SK-N-SH (cell line): ENCODE measurements around the gene LNPK. TPM values are rescaled to one million over a fixed set of nuclear protein-coding genes. Genes with fewer than 3 reads are reported as not detected.

Source experiments
- CTCF ChIA-PET: fragments of 300-600, 350-600 bp; formaldehyde crosslinking; extraction: SDS; loops from one replicate; lab custom pipeline; 2021; lab: Yijun Ruan, JAX
- POLR2A ChIA-PET: fragments of 350-600 bp; sonication (Branson Sonifier 250); formaldehyde crosslinking; extraction: SDS; loops from one replicate; lab custom pipeline; 2020; ENCODE audit warnings: antibody characterized with exemption, inconsistent platforms; lab: Yijun Ruan, JAX
- DNase-seq: peaks from one replicate; pipeline ENCODE4 v3.0.0; 2012
- H2AFZ ChIP-seq: fragments of 200-600 bp; sonication (generic); 2 replicates; pipeline ENCODE4 v1.8.1; 2016; ENCODE audit warnings: antibody characterized with exemption, mild to moderate bottlenecking, low read depth
- H3F3A ChIP-seq: fragments of 200-600 bp; sonication (generic); replicated peaks from 2 replicates; pipeline ENCODE3; 2016; ENCODE audit warnings: antibody characterized with exemption, mild to moderate bottlenecking; ENCODE audit not compliant: insufficient read depth
- H3K27ac ChIP-seq, 2 experiments: fragments of 200-500 bp in 1 of 2; fragments of 200-600 bp in 1 of 2; sonication (Bioruptor generic) in 1 of 2; sonication (generic), shearing (Covaris generic) in 1 of 2; 2 replicates each; pipeline versions ENCODE4 v1.5.1 to v1.6.1; 2014 to 2016; ENCODE audit warnings: low read depth in 2 of 2, inconsistent platforms in 1 of 2, low read length in 1 of 2, mild to moderate bottlenecking in 1 of 2, mixed read lengths in 1 of 2
- H3K27me3 ChIP-seq: fragments of 200-600 bp; sonication (generic), shearing (Covaris generic); 2 replicates; pipeline ENCODE4 v1.6.1; 2016; ENCODE audit warnings: mixed run types; ENCODE audit not compliant: insufficient read depth
- H3K36me3 ChIP-seq, 2 experiments: fragments of 200-500 bp in 1 of 2; fragments of 200-600 bp in 1 of 2; sonication (Bioruptor generic) in 1 of 2; sonication (generic) in 1 of 2; replicated peaks in 1 of 2; 2 replicates each; pipeline versions ENCODE3 to v1.5.1; 2014 to 2016; ENCODE audit warnings: low read length in 1 of 2, mild to moderate bottlenecking in 1 of 2; ENCODE audit not compliant: insufficient read depth in 2 of 2, control insufficient read depth in 1 of 2
- H3K4me1 ChIP-seq, 2 experiments: fragments of 200-500 bp in 1 of 2; fragments of 200-600 bp in 1 of 2; sonication (Bioruptor generic) in 1 of 2; sonication (generic), shearing (Covaris generic) in 1 of 2; 2 replicates each; pipeline versions ENCODE4 v1.5.1 to v1.6.1; 2014 to 2016; ENCODE audit warnings: low read depth in 1 of 2, low read length in 1 of 2, mixed run types in 1 of 2; ENCODE audit not compliant: insufficient read depth in 2 of 2, control insufficient read depth in 1 of 2
- H3K4me2 ChIP-seq: fragments of 200-600 bp; sonication (generic), shearing (Covaris generic); 2 replicates; pipeline ENCODE4 v1.6.1; 2017; ENCODE audit warnings: mixed run types
- H3K4me3 ChIP-seq, 2 experiments: fragments of 200-500 bp in 1 of 2; fragments of 200-600 bp in 1 of 2; sonication (Bioruptor generic) in 1 of 2; sonication (generic), shearing (Covaris generic) in 1 of 2; 2 replicates each; pipeline versions ENCODE4 v1.5.1 to v1.8.1; 2014 to 2016; ENCODE audit warnings: low read depth in 2 of 2, inconsistent platforms in 1 of 2, low read length in 1 of 2, mild to moderate bottlenecking in 1 of 2, mixed read lengths in 1 of 2, moderate library complexity in 1 of 2
- H3K79me2 ChIP-seq: fragments of 200-600 bp; sonication (generic); 2 replicates; pipeline ENCODE4 v1.8.1; 2017; ENCODE audit warnings: mild to moderate bottlenecking; ENCODE audit not compliant: insufficient read depth
- H3K9ac ChIP-seq: fragments of 200-600 bp; sonication (generic); 2 replicates; pipeline ENCODE4 v1.6.1; 2017; ENCODE audit warnings: mixed run types
- H3K9me2 ChIP-seq: fragments of 200-600 bp; sonication (generic); 2 replicates; pipeline ENCODE4 v1.6.1; 2017; ENCODE audit warnings: mixed run types
- H3K9me3 ChIP-seq: fragments of 200-600 bp; sonication (generic); 2 replicates; pipeline ENCODE4 v1.6.1; 2017; ENCODE audit warnings: mixed run types, mild to moderate bottlenecking, moderate library complexity
- H4K20me1 ChIP-seq: fragments of 200-600 bp; sonication (generic); 2 replicates; pipeline ENCODE4 v1.6.1; 2017; ENCODE audit warnings: mild to moderate bottlenecking, mixed run types; ENCODE audit not compliant: insufficient read depth
- CTCF ChIP-seq: fragments of 200-600 bp; sonication (generic); IDR thresholded peaks from 2 replicates; pipeline ENCODE4 v1.6.1; 2017; ENCODE audit warnings: antibody characterized with exemption, mild to moderate bottlenecking, moderate library complexity
- FOXJ3 ChIP-seq: sonication (generic); formaldehyde crosslinking; IDR thresholded peaks from 2 replicates; pipeline ENCODE4 v1.5.1; 2020; ENCODE audit warnings: mild to moderate bottlenecking, missing genetic modification reagents
- FOXM1 ChIP-seq: IDR thresholded peaks from 2 replicates; pipeline ENCODE4 v1.4.0; 2012; ENCODE audit warnings: low read depth, mild to moderate bottlenecking
- GABPA ChIP-seq: IDR thresholded peaks from 2 replicates; pipeline ENCODE4 v1.4.0; 2012; ENCODE audit warnings: low read depth, mild to moderate bottlenecking
- MXI1 ChIP-seq: IDR thresholded peaks from 2 replicates; pipeline ENCODE4 v1.6.1; 2012; ENCODE audit warnings: mild to moderate bottlenecking, low read depth, low read length, improper control_type of control experiment
- NFIC ChIP-seq: IDR thresholded peaks from 2 replicates; pipeline ENCODE4 v1.4.0; 2012; ENCODE audit warnings: borderline replicate concordance
- NRF1 ChIP-seq: IDR thresholded peaks from 2 replicates; pipeline ENCODE4 v1.6.1; 2012; ENCODE audit warnings: low read depth, mild to moderate bottlenecking, low read length
- PBX3 ChIP-seq: IDR thresholded peaks from 2 replicates; pipeline ENCODE4; 2012
- RCOR1 ChIP-seq: fragments of 150-350 bp; IDR thresholded peaks from 2 replicates; pipeline ENCODE4 v1.6.1; 2017; ENCODE audit warnings: antibody characterized with exemption, low read length
- SIN3A ChIP-seq: IDR thresholded peaks from 2 replicates; pipeline ENCODE4 v1.6.1; 2012; ENCODE audit warnings: low read depth, mild to moderate bottlenecking, low read length, moderate library complexity, borderline replicate concordance
- TEAD4 ChIP-seq: IDR thresholded peaks from 2 replicates; pipeline ENCODE4 v1.4.0; 2012; ENCODE audit warnings: mild to moderate bottlenecking, borderline replicate concordance; ENCODE audit not compliant: insufficient read depth
- USF1 ChIP-seq: IDR thresholded peaks from 2 replicates; pipeline ENCODE4 v1.4.0; 2012; ENCODE audit warnings: low read depth, borderline replicate concordance
- YY1 ChIP-seq: IDR thresholded peaks from 2 replicates; pipeline ENCODE4 v1.4.0; 2012; ENCODE audit warnings: low read depth, mild to moderate bottlenecking
- WGBS: methylation state at CpG from one replicate; pipeline ENCODE4 v1.1.6; 2017; ENCODE audit warnings: low lambda C conversion rate; 5-methylcytosine and 5-hydroxymethylcytosine counted together
- polyA plus RNA-seq, 3 experiments: library from polyadenylated mRNA; depleted of rRNA; stranded (reverse); fragments of >200 nt; gene quantifications; 2 replicates each; pipeline ENCODE4 v1.2.3, GENCODE V29; 2012

LNPK gene
- polyA plus RNA-seq, 1 of the 3 experiments (the other 2 are of a cell fraction) = 5.0 TPM

- peaks cover 3 to 12% of the 10 kb centered on the region in 2 experiments for H3K36me3 ChIP-seq
- no peaks in the 10 kb centered on the region for H3K9me3 ChIP-seq
- ChIA-PET POLR2A (no interaction called here), CTCF (interaction anchor here (1.7 kb wide), 1 partner anchor 26 kb away, joined by 3 read pairs; no protein-coding TSS in a partner anchor)
- no peak overlapping the region for H3K4me2 ChIP-seq
- no peak for DNase-seq
- H3K9ac ChIP-seq = no peak overlapping the region
- TF ChIP-seq RCOR1 = no peak
- WGBS = 98% methylated on average over 3 of the region's 3 CpGs
- no peaks in the 10 kb centered on the region for H3K27me3 ChIP-seq
- no peaks in the 10 kb centered on the region for H4K20me1 ChIP-seq
- H3K27ac ChIP-seq = no peak overlapping the region
- no peaks in the 10 kb centered on the region; a peak in 1 of 4 replicates for H3K4me1 ChIP-seq
- H3K79me2 ChIP-seq = no peaks in the 10 kb centered on the region
- H3F3A ChIP-seq = no peaks in the 10 kb centered on the region
- no peak overlapping the region for H3K4me3 ChIP-seq
- no peak overlapping the region for H2AFZ ChIP-seq
- no peaks in the 10 kb centered on the region for H3K9me2 ChIP-seq
Observed at GRCh38 chr2:175950512-175950911, 51.6 kb downstream of the LNPK start.

- no peaks in the 10 kb centered on the region for H3K9me3 ChIP-seq
- ChIA-PET CTCF (interaction anchor here (0.8 kb wide), 1 partner anchor 581 kb away, joined by 3 read pairs; no protein-coding TSS in a partner anchor), POLR2A (no interaction called here)
- no peak for TF ChIP-seq FOXM1
- no peak for TF ChIP-seq USF1
- no peak for TF ChIP-seq NRF1
- no peak for TF ChIP-seq PBX3
- TF ChIP-seq TEAD4 = no peak
- no peak for TF ChIP-seq NFIC
- no peak for TF ChIP-seq YY1
- no peak for TF ChIP-seq MXI1
- no peak for TF ChIP-seq FOXJ3
- TF ChIP-seq CTCF = no peak
- TF ChIP-seq SIN3A = no peak
- no peak for TF ChIP-seq GABPA
- no peak overlapping the region for H3K4me3 ChIP-seq
- H4K20me1 ChIP-seq = no peaks in the 10 kb centered on the region
- no peaks in the 10 kb centered on the region for H3K27me3 ChIP-seq
- H3K9ac ChIP-seq = no peak overlapping the region
- WGBS = 100% methylated on average over 1 of the region's 1 CpG
- H3K36me3 ChIP-seq = peaks cover 6 to 19% of the 10 kb centered on the region in 2 experiments
- H2AFZ ChIP-seq = no peak overlapping the region
- H3K9me2 ChIP-seq = no peaks in the 10 kb centered on the region
- DNase-seq = no peak
- no peak overlapping the region for H3K27ac ChIP-seq
- no peak overlapping the region for H3K4me2 ChIP-seq
- H3K79me2 ChIP-seq = no peaks in the 10 kb centered on the region
- no peaks in the 10 kb centered on the region for H3F3A ChIP-seq
- H3K4me1 ChIP-seq = no peaks in the 10 kb centered on the region; a peak in 1 of 4 replicates
Observed at GRCh38 chr2:175948191-175948590, 53.9 kb downstream of the LNPK start.
